ENCODE data around the gene C12orf43.

Gene C12orf43

GRCh38 chr12:120977531-120978295, 38.6 kb downstream of the C12orf43 start:
- DNase-seq: no peak

GRCh38 chr12:120972870-120973543, 43.3 kb downstream of the C12orf43 start:
- no peak for DNase-seq

GRCh38 chr12:120971299-120972180, 44.7 kb downstream of the C12orf43 start:
- DNase-seq: peak; percentile 12 to 25

GRCh38 chr12:120970310-120970709, 46.0 kb downstream of the C12orf43 start:
- DNase-seq: no peak

- no peak for DNase-seq
These were observed 50.7 kb downstream of the C12orf43 start for GRCh38 chr12:120965534-120966091.

GRCh38 chr12:120964298-120964697, 52.0 kb downstream of the C12orf43 start:
- no peak for DNase-seq

- DNase-seq: peak in 1 of 2 experiments; percentile 23
These were observed 53.7 kb downstream of the C12orf43 start for GRCh38 chr12:120962532-120963020.

GRCh38 chr12:120961604-120962531, 54.4 kb downstream of the C12orf43 start:
- no peak for DNase-seq

GRCh38 chr12:120960657-120961056, 55.6 kb downstream of the C12orf43 start:
- DNase-seq: peak; percentile 31 to 51

- no peak for DNase-seq
These were observed 57.0 kb downstream of the C12orf43 start for GRCh38 chr12:120959111-120959878.

GRCh38 chr12:120956579-120957300, 59.5 kb downstream of the C12orf43 start:
- DNase-seq: no peak

GRCh38 chr12:120955232-120955631, 61.1 kb downstream of the C12orf43 start:
- DNase-seq: no peak

- DNase-seq: no peak
These were observed 65.5 kb downstream of the C12orf43 start for GRCh38 chr12:120950807-120951206.
